Mucosa of descending colon (tissue), 3 donors: Measurements from ENCODE around the gene SECTM1. TPM values are rescaled to one million over a fixed set of nuclear protein-coding genes. Genes with fewer than 3 reads are reported as not detected.
A peak's percentile ranks its signal among the peaks of the same experiment; 100 is the strongest.
"Not testable (repeated sequence)": the region's sequence is repeated elsewhere in the genome, so short reads cannot be mapped to it uniquely, and the experiment has no call there.

Source experiments
- ATAC-seq: fragments of 200-7000 bp; cut with Tn5 transposase; one replicate; pipeline ENCODE4 v1.9.1; 2020; ENCODE audit warnings: mild to moderate bottlenecking, moderate library complexity
- DNase-seq, 3 donors: peaks; one replicate each; pipeline ENCODE4 v3.0.0-alpha.2; 2020
- H3K36me3 ChIP-seq: fragments of 200-600 bp; one replicate; pipeline ENCODE4 v1.8.0; 2021; ENCODE audit warnings: low read depth, mild to moderate bottlenecking
- H3K4me1 ChIP-seq: fragments of 200-600 bp; one replicate; pipeline ENCODE4 v1.8.0; 2021; ENCODE audit warnings: low read depth, mild to moderate bottlenecking
- H3K4me3 ChIP-seq: fragments of 200-600 bp; one replicate; pipeline ENCODE4 v1.8.0; 2021; ENCODE audit warnings: mild to moderate bottlenecking
- H3K9me3 ChIP-seq: fragments of 200-600 bp; one replicate; pipeline ENCODE4 v1.8.0; 2021; ENCODE audit warnings: mild to moderate bottlenecking
- intact Hi-C, 2 donors: fragments of 100-400 bp; cut with DNase I in 1 of 2; cut with micrococcal nuclease in 1 of 2; formaldehyde crosslinking; loops; one replicate each; pipeline versions ENCODE4 v1.11.0 to v1.11.1; 2022; cut with DNase I, micrococcal nuclease
- total RNA-seq, 3 donors: library from RNA; stranded (reverse); fragmentation: NEBNext Ultra II Directional in 2 of 3; extraction: Animal tissue kit (Norgen Biotek cat#: 25700) in 2 of 3; gene quantifications; one replicate each; pipeline versions ENCODE4 v1.2.1 to v1.2.4, GENCODE V29; 2021 to 2023
- TF ChIP-seq, protein P1 (sequence below): fragments of 200-600 bp; IDR thresholded peaks from one replicate; pipeline ENCODE4 v1.8.0; 2022; ENCODE audit warnings: antibody characterized with exemption, mild to moderate bottlenecking
- donor health status: DM: no; HTN: no; CAD: no; lungs with moderate emphysema.
- donor health status: DM: no; HTN: no; CAD: no.
- donor health status: DM: no; HTN: yes; CAD: no.

SECTM1 gene
- total RNA-seq, 3 donors from 2014 or later: 127 to 268 (median 213) TPM

- Histone ChIP-seq H3K9me3 (no peaks in the 10 kb centered on the region), H3K4me1 (no peaks in the 10 kb centered on the region), H3K36me3 (no peaks in the 10 kb centered on the region), H3K4me3 (no peak overlapping the region)
- intact Hi-C loops: no loop called here
- DNase-seq (peak in 1 of 3 donors; percentile 32), ATAC-seq (no peak)
- TF ChIP-seq, protein P1, sequence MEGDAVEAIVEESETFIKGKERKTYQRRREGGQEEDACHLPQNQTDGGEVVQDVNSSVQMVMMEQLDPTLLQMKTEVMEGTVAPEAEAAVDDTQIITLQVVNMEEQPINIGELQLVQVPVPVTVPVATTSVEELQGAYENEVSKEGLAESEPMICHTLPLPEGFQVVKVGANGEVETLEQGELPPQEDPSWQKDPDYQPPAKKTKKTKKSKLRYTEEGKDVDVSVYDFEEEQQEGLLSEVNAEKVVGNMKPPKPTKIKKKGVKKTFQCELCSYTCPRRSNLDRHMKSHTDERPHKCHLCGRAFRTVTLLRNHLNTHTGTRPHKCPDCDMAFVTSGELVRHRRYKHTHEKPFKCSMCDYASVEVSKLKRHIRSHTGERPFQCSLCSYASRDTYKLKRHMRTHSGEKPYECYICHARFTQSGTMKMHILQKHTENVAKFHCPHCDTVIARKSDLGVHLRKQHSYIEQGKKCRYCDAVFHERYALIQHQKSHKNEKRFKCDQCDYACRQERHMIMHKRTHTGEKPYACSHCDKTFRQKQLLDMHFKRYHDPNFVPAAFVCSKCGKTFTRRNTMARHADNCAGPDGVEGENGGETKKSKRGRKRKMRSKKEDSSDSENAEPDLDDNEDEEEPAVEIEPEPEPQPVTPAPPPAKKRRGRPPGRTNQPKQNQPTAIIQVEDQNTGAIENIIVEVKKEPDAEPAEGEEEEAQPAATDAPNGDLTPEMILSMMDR: no peak
Observed at GRCh38 chr17:82377924-82378740, 44.6 kb upstream of the SECTM1 start.

- intact Hi-C loops, H3K4me3 ChIP-seq, ATAC-seq, DNase-seq, H3K4me1 ChIP-seq, H3K9me3 ChIP-seq, H3K36me3 ChIP-seq: not testable (repeated sequence)
Observed at GRCh38 chr17:82377294-82377693, 43.7 kb upstream of the SECTM1 start.

GRCh38 chr17:82376042-82376730 is 42.6 kb upstream of the SECTM1 start:
- Histone ChIP-seq H3K4me1 (peaks cover 8% of the 10 kb centered on the region), H3K9me3 (no peaks in the 10 kb centered on the region), H3K36me3 (no peaks in the 10 kb centered on the region), H3K4me3 (no peak overlapping the region)
- ATAC-seq: no peak
- TF ChIP-seq, protein P1: no peak
- intact Hi-C loops: no loop called here
- peak in 1 of 3 donors; percentile 19 for DNase-seq

DNA sequence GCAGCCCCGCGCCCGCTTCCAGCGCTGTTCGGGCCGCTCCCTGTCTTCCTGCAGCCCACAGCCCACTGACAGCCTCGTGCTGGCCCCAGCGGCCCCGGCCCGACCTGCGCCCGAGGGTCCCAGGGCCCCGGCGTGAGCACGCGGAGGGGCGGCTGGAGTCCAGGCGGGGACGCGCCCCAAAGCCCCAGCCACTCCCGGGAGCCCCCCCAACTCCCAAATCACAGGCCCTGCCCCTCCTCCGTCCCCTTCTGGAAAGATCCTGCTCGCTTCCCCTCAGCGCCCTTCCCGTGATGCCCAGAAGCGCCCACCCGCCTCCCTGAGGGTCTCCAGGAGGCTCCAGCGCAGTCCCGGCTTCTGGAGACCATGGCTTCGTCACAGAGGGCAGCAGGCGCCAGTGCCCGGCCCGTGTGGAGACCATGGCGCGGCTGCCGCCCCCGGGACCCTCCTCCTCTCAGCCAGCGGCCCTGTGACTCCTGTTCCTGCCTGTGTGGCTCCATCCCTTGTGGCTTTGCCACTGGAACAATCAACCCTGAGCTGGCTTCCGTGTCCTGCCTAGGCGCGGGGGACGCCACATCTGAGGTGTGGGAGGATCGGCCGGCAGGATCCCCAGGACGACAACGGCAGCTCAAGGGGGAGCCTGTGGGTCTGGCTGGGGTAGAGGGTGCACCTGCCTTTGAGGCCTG is 41.9 kb upstream of the SECTM1 start:
- intact Hi-C loops: no loop called here
- DNase-seq (peak in 1 of 3 donors; percentile 43), ATAC-seq (no peak)
- TF ChIP-seq, protein P1: no peak
- H3K36me3 ChIP-seq: no peaks in the 10 kb centered on the region
- H3K9me3 ChIP-seq: no peaks in the 10 kb centered on the region
- H3K4me1 ChIP-seq: peaks cover 14% of the 10 kb centered on the region
- H3K4me3 ChIP-seq: no peak overlapping the region

DNA sequence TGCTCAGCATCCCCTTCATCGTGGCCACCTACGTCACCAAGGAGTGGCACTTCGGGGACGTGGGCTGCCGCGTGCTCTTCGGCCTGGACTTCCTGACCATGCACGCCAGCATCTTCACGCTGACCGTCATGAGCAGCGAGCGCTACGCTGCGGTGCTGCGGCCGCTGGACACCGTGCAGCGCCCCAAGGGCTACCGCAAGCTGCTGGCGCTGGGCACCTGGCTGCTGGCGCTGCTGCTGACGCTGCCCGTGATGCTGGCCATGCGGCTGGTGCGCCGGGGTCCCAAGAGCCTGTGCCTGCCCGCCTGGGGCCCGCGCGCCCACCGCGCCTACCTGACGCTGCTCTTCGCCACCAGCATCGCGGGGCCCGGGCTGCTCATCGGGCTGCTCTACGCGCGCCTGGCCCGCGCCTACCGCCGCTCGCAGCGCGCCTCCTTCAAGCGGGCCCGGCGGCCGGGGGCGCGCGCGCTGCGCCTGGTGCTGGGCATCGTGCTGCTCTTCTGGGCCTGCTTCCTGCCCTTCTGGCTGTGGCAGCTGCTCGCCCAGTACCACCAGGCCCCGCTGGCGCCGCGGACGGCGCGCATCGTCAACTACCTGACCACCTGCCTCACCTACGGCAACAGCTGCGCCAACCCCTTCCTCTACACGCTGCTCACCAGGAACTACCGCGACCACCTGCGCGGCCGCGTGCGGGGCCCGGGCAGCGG is 41.2 kb upstream of the SECTM1 start:
- TF ChIP-seq, protein P1: no peak

More for the DNA sequence above, 41.2 kb upstream of the SECTM1 start:
- DNase-seq (peak in 1 of 3 donors; percentile 49), ATAC-seq (no peak)
- Histone ChIP-seq H3K9me3 (no peaks in the 10 kb centered on the region), H3K4me1 (peaks cover 19% of the 10 kb centered on the region), H3K4me3 (no peak overlapping the region), H3K36me3 (no peaks in the 10 kb centered on the region)
- intact Hi-C loops: no loop called here
